HFFc6 (cell line): Measurements from ENCODE around the gene CDKN1C. TPM values are rescaled to one million over a fixed set of nuclear protein-coding genes. Genes with fewer than 3 reads are reported as not detected.
A peak's percentile ranks its signal among the peaks of the same experiment; 100 is the strongest.

Experiments used
- DNase-seq: peaks from one replicate; pipeline ENCODE4 v3.0.0-alpha.2; 2018
- H3K27ac Mint-ChIP-seq: 2 replicates; pipeline ENCODE4 v1.8.0; 2020; ENCODE audit warnings: mild to moderate bottlenecking, mixed read lengths
- H3K27me3 Mint-ChIP-seq: 2 replicates; pipeline ENCODE4 v1.8.0; 2021; ENCODE audit warnings: mild to moderate bottlenecking, moderate library complexity, mixed read lengths; ENCODE audit not compliant: insufficient read depth
- H3K36me3 Mint-ChIP-seq: 2 replicates; pipeline ENCODE4 v1.8.0; 2021; ENCODE audit warnings: low read depth, mixed read lengths
- H3K4me1 Mint-ChIP-seq: 2 replicates; pipeline ENCODE4 v1.8.0; 2020; ENCODE audit warnings: low read depth, mixed read lengths
- H3K4me3 Mint-ChIP-seq: 2 replicates; pipeline ENCODE4 v1.8.0; 2020; ENCODE audit warnings: mild to moderate bottlenecking, moderate library complexity, mixed read lengths
- H3K9me3 Mint-ChIP-seq: 2 replicates; pipeline ENCODE4 v1.8.0; 2020; ENCODE audit warnings: mild to moderate bottlenecking, mixed read lengths
- total RNA-seq, 6 experiments: library from RNA; stranded (reverse); fragmentation: NEBNext Ultra II Directional; extraction: Animal tissue kit (Norgen Biotek cat#: 25700); gene quantifications; 2 replicates in 1 of 6; 3 replicates in 5 of 6; pipeline ENCODE4 v1.2.3, GENCODE V29; 2021
- TF ChIP-seq, protein P1 (sequence below): fragments of 200-600 bp; sonication (generic); IDR thresholded peaks from 2 replicates; pipeline ENCODE4 v1.5.0; 2021; ENCODE audit warnings: antibody characterized with exemption, mild to moderate bottlenecking

Gene CDKN1C
- total RNA-seq, 6 experiments from 2014 or later = 0.17 to 0.24 TPM; not detected in 4

- H3K9me3 Mint-ChIP-seq = peaks cover 11% of the 10 kb centered on the region; the same call in 1 of the 2 replicates
- DNase-seq = no peak
- H3K4me1 Mint-ChIP-seq = peaks cover 32% of the 10 kb centered on the region
- H3K4me3 Mint-ChIP-seq = peak overlapping the region; percentile 79
- H3K36me3 Mint-ChIP-seq = peaks cover 30% of the 10 kb centered on the region
- TF ChIP-seq, protein P1, sequence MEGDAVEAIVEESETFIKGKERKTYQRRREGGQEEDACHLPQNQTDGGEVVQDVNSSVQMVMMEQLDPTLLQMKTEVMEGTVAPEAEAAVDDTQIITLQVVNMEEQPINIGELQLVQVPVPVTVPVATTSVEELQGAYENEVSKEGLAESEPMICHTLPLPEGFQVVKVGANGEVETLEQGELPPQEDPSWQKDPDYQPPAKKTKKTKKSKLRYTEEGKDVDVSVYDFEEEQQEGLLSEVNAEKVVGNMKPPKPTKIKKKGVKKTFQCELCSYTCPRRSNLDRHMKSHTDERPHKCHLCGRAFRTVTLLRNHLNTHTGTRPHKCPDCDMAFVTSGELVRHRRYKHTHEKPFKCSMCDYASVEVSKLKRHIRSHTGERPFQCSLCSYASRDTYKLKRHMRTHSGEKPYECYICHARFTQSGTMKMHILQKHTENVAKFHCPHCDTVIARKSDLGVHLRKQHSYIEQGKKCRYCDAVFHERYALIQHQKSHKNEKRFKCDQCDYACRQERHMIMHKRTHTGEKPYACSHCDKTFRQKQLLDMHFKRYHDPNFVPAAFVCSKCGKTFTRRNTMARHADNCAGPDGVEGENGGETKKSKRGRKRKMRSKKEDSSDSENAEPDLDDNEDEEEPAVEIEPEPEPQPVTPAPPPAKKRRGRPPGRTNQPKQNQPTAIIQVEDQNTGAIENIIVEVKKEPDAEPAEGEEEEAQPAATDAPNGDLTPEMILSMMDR = peak; percentile 32; the same call in 1 of the 2 replicates
- H3K27me3 Mint-ChIP-seq = no peaks in the 10 kb centered on the region; the same call in 1 of the 2 replicates
- H3K27ac Mint-ChIP-seq = peak overlapping the region; percentile 49
Measured at GRCh38 chr11:2902784-2903671, 17.5 kb upstream of the CDKN1C start.

DNA sequence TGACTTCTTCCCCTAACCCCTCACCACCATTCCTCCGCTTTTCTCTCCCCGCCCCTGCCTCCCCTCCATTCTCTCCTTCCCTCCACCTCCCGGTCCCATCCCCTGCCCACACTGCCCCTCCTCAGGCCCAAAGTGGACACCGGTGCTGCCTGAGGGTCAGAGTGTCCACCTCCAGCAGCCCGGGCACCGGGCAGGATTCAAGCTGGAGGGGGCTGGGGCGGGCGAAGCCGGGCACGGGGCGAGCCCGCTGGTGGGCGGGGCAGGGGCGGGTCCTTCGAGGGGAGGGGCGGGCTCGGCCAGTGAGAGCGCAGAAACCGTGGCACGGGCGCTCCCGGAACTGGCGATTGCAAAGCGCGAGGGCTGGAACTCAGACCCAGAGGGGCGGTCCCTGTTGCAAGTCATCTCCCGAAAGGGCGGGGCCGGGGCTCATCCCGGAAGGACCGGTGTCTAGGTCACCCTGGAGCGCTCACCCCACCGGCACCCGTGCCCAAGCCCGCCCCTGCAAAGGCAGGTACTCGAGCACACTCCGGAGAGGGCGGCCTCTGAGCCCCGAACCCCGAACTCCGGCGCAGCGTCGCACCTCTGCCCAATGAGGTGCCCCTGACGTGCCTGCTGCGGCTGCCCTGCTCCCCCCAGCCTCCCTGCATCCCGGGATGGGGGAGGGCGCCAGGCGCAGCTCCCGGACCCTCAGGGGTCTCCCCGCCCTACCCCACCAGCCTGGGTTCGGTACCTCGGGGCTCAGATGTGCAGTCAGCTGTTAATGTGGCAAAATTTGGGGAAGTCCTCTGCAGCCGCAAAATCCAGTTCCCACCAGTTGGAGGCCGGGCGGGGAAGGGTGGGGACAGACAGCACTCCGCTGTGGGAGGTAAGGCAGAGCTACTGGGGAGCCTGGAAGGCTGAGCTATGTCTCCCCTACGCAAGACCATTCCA, 16.5 kb upstream of the CDKN1C start:
- Mint-ChIP-seq H3K36me3 (peaks cover 26% of the 10 kb centered on the region), H3K27ac (peak overlapping the region; percentile 49), H3K9me3 (peaks cover 11% of the 10 kb centered on the region; the same call in 1 of the 2 replicates), H3K27me3 (no peaks in the 10 kb centered on the region; the same call in 1 of the 2 replicates), H3K4me3 (peak overlapping the region; percentile 79), H3K4me1 (peaks cover 37% of the 10 kb centered on the region)
- DNase-seq = peak; percentile 90
- TF ChIP-seq, protein P1 = no peak

GRCh38 chr11:2901196-2901796, 15.7 kb upstream of the CDKN1C start:
- DNase-seq = no peak
- Mint-ChIP-seq H3K27ac (peak overlapping the region; percentile 12; the same call in 1 of the 2 replicates), H3K4me1 (peaks cover 37% of the 10 kb centered on the region), H3K27me3 (no peaks in the 10 kb centered on the region; the same call in 1 of the 2 replicates), H3K36me3 (peaks cover 18% of the 10 kb centered on the region), H3K4me3 (peak overlapping the region; percentile 79; the same call in 1 of the 2 replicates), H3K9me3 (peaks cover 11% of the 10 kb centered on the region; the same call in 1 of the 2 replicates)
- TF ChIP-seq, protein P1 = no peak

- Mint-ChIP-seq H3K27me3 (no peaks in the 10 kb centered on the region; the same call in 1 of the 2 replicates), H3K4me1 (peaks cover 37% of the 10 kb centered on the region), H3K4me3 (no peak overlapping the region; the same call in 1 of the 2 replicates), H3K36me3 (no peaks in the 10 kb centered on the region), H3K27ac (peak overlapping the region; percentile 95), H3K9me3 (no peaks in the 10 kb centered on the region)
- TF ChIP-seq, protein P1 = no peak
- no peak for DNase-seq
Measured at GRCh38 chr11:2899080-2899783, 13.7 kb upstream of the CDKN1C start.
